Subcutaneous adipose tissue (tissue), 4 donors: Measurements from ENCODE around the gene BCLAF1. TPM values are rescaled to one million over a fixed set of nuclear protein-coding genes. Genes with fewer than 3 reads are reported as not detected.

Experiments used
- CTCF ChIP-seq: fragments of 450-650 bp; IDR thresholded peaks from one replicate; pipeline ENCODE4 v1.5.1; 2016; ENCODE audit warnings: low read depth, mild to moderate bottlenecking, control low read depth, antibody characterized with exemption, moderate library complexity
- total RNA-seq, 4 donors: library from RNA; depleted of rRNA; stranded (reverse); fragments of >200 nt; gene quantifications; one replicate each; pipeline ENCODE4 v1.1.0, GENCODE V29; 2016

BCLAF1 gene
- total RNA-seq, 4 donors from 2014 or later: 96.1 to 215 (median 116) TPM

- no peak for TF ChIP-seq CTCF
These were observed 63.5 kb downstream of the BCLAF1 start for GRCh38 chr6:136226027-136226673.

GRCh38 chr6:136225496-136225895 is 64.2 kb downstream of the BCLAF1 start:
- TF ChIP-seq CTCF: no peak

- no peak for TF ChIP-seq CTCF
These were observed 72.9 kb downstream of the BCLAF1 start for GRCh38 chr6:136216503-136217401.

GRCh38 chr6:136213853-136214252 is 75.8 kb downstream of the BCLAF1 start:
- no peak for TF ChIP-seq CTCF

- TF ChIP-seq CTCF: no peak
These were observed 76.6 kb downstream of the BCLAF1 start for GRCh38 chr6:136213012-136213539.

- no peak for TF ChIP-seq CTCF
These were observed 77.0 kb downstream of the BCLAF1 start for GRCh38 chr6:136212608-136213007.
